HepG2 (cell line): ENCODE results near the gene FNDC7. TPM values are rescaled to one million over a fixed set of nuclear protein-coding genes. Genes with fewer than 3 reads are reported as not detected.

ENCODE experiments used
- ATAC-seq: fragments of 200-7000 bp; cut with Tn5 transposase; 3 replicates; pipeline ENCODE4 v1.9.1; 2020; ENCODE audit warnings: mild to moderate bottlenecking, moderate library complexity
- BruUV-seq: library from RNA; stranded (reverse); fragments of 400-500 nt; replicated peaks from 2 replicates; lab custom pipeline; 2021; lab: Mats Ljungman, UMichigan
- CTCF ChIA-PET: fragments of 300-600 bp; formaldehyde crosslinking; extraction: SDS; loops from one replicate; lab custom pipeline; 2021; ENCODE audit warnings: low total read pairs, inconsistent platforms, low intra/inter-chr PET ratio; lab: Yijun Ruan, JAX
- POLR2A ChIA-PET: fragments of 350-600 bp; sonication (Branson Sonifier 250); formaldehyde crosslinking; loops from one replicate; lab custom pipeline; 2020; ENCODE audit warnings: antibody characterized with exemption, inconsistent platforms; lab: Yijun Ruan, JAX
- DNase-seq: peaks from one replicate; pipeline ENCODE4 v3.0.0-alpha.2; 2015; ENCODE audit warnings: low spot score
- FAIRE-seq: peaks from 3 replicates; lab custom pipeline; 2011; peaks lifted over from hg19 to GRCh38; lab: Jason Lieb, UNC
- H2AFZ ChIP-seq: one replicate; pipeline ENCODE4 v1.6.1; 2011; ENCODE audit warnings: low read length, inconsistent platforms
- H3K27ac ChIP-seq: fragments of 300-600 bp; 3 replicates; pipeline ENCODE4 v1.8.0; 2011; ENCODE audit warnings: mixed run types, mild to moderate bottlenecking, mixed read lengths, low read length, inconsistent platforms; ENCODE audit not compliant: insufficient read depth; ENCODE audit errors: extremely low read length
- H3K27me3 ChIP-seq, 2 experiments: fragments of 200-600 bp in 1 of 2; 2 replicates in 1 of 2; 3 replicates in 1 of 2; pipeline versions ENCODE4 v1.6.0 to v1.8.0; 2011; ENCODE audit warnings: low read length in 2 of 2, mild to moderate bottlenecking in 2 of 2, moderate library complexity in 2 of 2, inconsistent platforms in 1 of 2; ENCODE audit not compliant: insufficient read depth in 2 of 2, control insufficient read depth in 1 of 2
- H3K36me3 ChIP-seq, 2 experiments: fragments of 200-600 bp in 1 of 2; replicated peaks in 1 of 2; 2 replicates in 1 of 2; 3 replicates in 1 of 2; pipeline versions ENCODE4 v1.5.1 to v1.8.0; 2011; ENCODE audit warnings: low read length in 2 of 2, inconsistent platforms in 1 of 2; ENCODE audit not compliant: insufficient read depth in 2 of 2, control insufficient read depth in 1 of 2
- H3K4me1 ChIP-seq: 2 replicates; pipeline ENCODE4 v1.5.1; 2012; ENCODE audit warnings: low read length, inconsistent platforms; ENCODE audit not compliant: insufficient read depth
- H3K4me2 ChIP-seq: 2 replicates; pipeline ENCODE4 v1.6.0; 2011; ENCODE audit warnings: low read depth, low read length, inconsistent platforms
- H3K4me3 ChIP-seq, 3 experiments: fragments of 200-600 bp in 1 of 3; sonication (generic), shearing (Covaris generic) in 1 of 3; replicated peaks in 1 of 3; 2 replicates each; pipeline ENCODE4 v1.5.1; 2011 to 2016; ENCODE audit warnings: low read length in 3 of 3, inconsistent platforms in 2 of 3, low read depth in 2 of 3, mild to moderate bottlenecking in 2 of 3, control low read depth in 1 of 3, mixed read lengths in 1 of 3; ENCODE audit not compliant: insufficient read depth in 1 of 3
- H3K79me2 ChIP-seq: one replicate; pipeline ENCODE4 v1.6.1; 2011; ENCODE audit warnings: low read length, inconsistent platforms; ENCODE audit not compliant: insufficient read depth
- H3K9ac ChIP-seq: 2 replicates; pipeline ENCODE4 v1.6.0; 2011; ENCODE audit warnings: mild to moderate bottlenecking, low read depth, low read length, inconsistent platforms; ENCODE audit not compliant: insufficient read depth
- H3K9me3 ChIP-seq: 2 replicates; pipeline ENCODE4 v1.5.1; 2012; ENCODE audit warnings: mild to moderate bottlenecking, low read length
- H4K20me1 ChIP-seq: 2 replicates; pipeline ENCODE4 v1.6.0; 2011; ENCODE audit warnings: inconsistent platforms, mild to moderate bottlenecking, low read length, moderate library complexity; ENCODE audit not compliant: insufficient read depth
- AHR ChIP-seq: IDR thresholded peaks from 2 replicates; pipeline ENCODE4 v1.6.1; 2018; ENCODE audit warnings: missing genetic modification reagents, missing compliant biosample characterization
- ELF4 ChIP-seq: sonication (generic); formaldehyde crosslinking; IDR thresholded peaks from 2 replicates; pipeline ENCODE4 v1.5.0; 2020; ENCODE audit warnings: missing genetic modification reagents, mild to moderate bottlenecking, moderate library complexity, borderline replicate concordance
- GPBP1L1 ChIP-seq: sonication (generic); formaldehyde crosslinking; IDR thresholded peaks from 2 replicates; pipeline ENCODE4 v1.5.0; 2020; ENCODE audit warnings: mild to moderate bottlenecking, missing genetic modification reagents
- ISX ChIP-seq: sonication (generic); formaldehyde crosslinking; conservative IDR thresholded peaks from 2 replicates; pipeline ENCODE4 v1.5.0; 2020; ENCODE audit warnings: missing genetic modification reagents
- NCOA2 ChIP-seq: sonication (generic); formaldehyde crosslinking; IDR thresholded peaks from 2 replicates; pipeline ENCODE4 v1.8.0; 2022; ENCODE audit warnings: inconsistent platforms
- ONECUT2 ChIP-seq: sonication (generic); formaldehyde crosslinking; IDR thresholded peaks from 2 replicates; pipeline ENCODE4 v1.4.0; 2020; ENCODE audit warnings: missing genetic modification reagents
- POLR2A ChIP-seq, 2 experiments: IDR thresholded peaks; 2 replicates each; pipeline ENCODE4 v1.6.1; 2011; ENCODE audit warnings: low read depth in 2 of 2, low read length in 2 of 2, mild to moderate bottlenecking in 1 of 2, moderate library complexity in 1 of 2; ENCODE audit not compliant: insufficient read depth in 1 of 2
- PTBP1 ChIP-seq: fragments of 200-400 bp; formaldehyde crosslinking; IDR thresholded peaks from 2 replicates; pipeline ENCODE4 v1.6.1; 2018; ENCODE audit warnings: low read length, low read depth; ENCODE audit not compliant: poor library complexity, severe bottlenecking
- SIN3A ChIP-seq: IDR thresholded peaks from 2 replicates; pipeline ENCODE4 v1.6.1; 2011; ENCODE audit warnings: low read depth, mild to moderate bottlenecking, control low read depth, low read length, borderline replicate concordance
- SP5 ChIP-seq: IDR thresholded peaks from 2 replicates; pipeline ENCODE4 v1.6.1; 2016; ENCODE audit warnings: low read depth, borderline replicate concordance
- SRY ChIP-seq: sonication (generic); formaldehyde crosslinking; IDR thresholded peaks from 2 replicates; pipeline ENCODE4 v1.8.0; 2022; ENCODE audit warnings: mild to moderate bottlenecking, missing genetic modification reagents
- TSC22D2 ChIP-seq: sonication (generic); formaldehyde crosslinking; IDR thresholded peaks from 2 replicates; pipeline ENCODE4 v1.5.1; 2020; ENCODE audit warnings: missing genetic modification reagents, mild to moderate bottlenecking, borderline replicate concordance
- YEATS4 ChIP-seq: sonication (generic); formaldehyde crosslinking; IDR thresholded peaks from 2 replicates; pipeline ENCODE4 v1.4.0; 2020; ENCODE audit warnings: missing genetic modification reagents, borderline replicate concordance
- ZFP36L1 ChIP-seq: sonication (generic); formaldehyde crosslinking; IDR thresholded peaks from 2 replicates; pipeline ENCODE4 v1.8.0; 2022; ENCODE audit warnings: mild to moderate bottlenecking, missing genetic modification reagents, moderate library complexity
- ZNF484 ChIP-seq: sonication (generic); formaldehyde crosslinking; IDR thresholded peaks from 2 replicates; pipeline ENCODE4 v1.5.1; 2020; ENCODE audit warnings: mild to moderate bottlenecking, low read depth, missing genetic modification reagents, borderline replicate concordance
- ZNF75D ChIP-seq: sonication (generic); formaldehyde crosslinking; IDR thresholded peaks from 2 replicates; pipeline ENCODE4 v1.8.1; 2023; ENCODE audit warnings: missing genetic modification reagents, mild to moderate bottlenecking, borderline replicate concordance
- ZSCAN31 ChIP-seq: sonication (generic); formaldehyde crosslinking; IDR thresholded peaks from 2 replicates; pipeline ENCODE4 v1.5.0; 2020; ENCODE audit warnings: low read depth, mild to moderate bottlenecking, missing genetic modification reagents
- WGBS: methylation state at CpG from one replicate; pipeline ENCODE4 v1.1.6; 2017; ENCODE audit warnings: low lambda C conversion rate; 5-methylcytosine and 5-hydroxymethylcytosine counted together
- in situ Hi-C: cut with HindIII; loops from 2 replicates; pipeline ENCODE4 v1.10.0; 2017; ENCODE audit warnings: low pct_unique_long_range_greater_than_20kb; ENCODE audit not compliant: extremely low pct_ligation_motif_present
- intact Hi-C: fragments of 100-400 bp; cut with micrococcal nuclease; formaldehyde crosslinking; loops from one replicate; pipeline ENCODE4 v1.10.0; 2022; ENCODE audit not compliant: unreplicated experiment
- polyA plus RNA-seq, 8 experiments: library from polyadenylated mRNA; depleted of rRNA in 3 of 8; stranded (reverse) in 7 of 8; unstranded in 1 of 8; fragments of >200 nt; fragmentation: Illumina TruSeq in 4 of 8; extraction: Trizol in 4 of 8; gene quantifications; 2 replicates each; pipeline versions ENCODE4 v1.2.1 to v1.2.3, GENCODE V29; 2011 to 2016; ENCODE audit warnings: low read depth in 4 of 8, missing spikeins in 1 of 8, mixed read lengths in 1 of 8; ENCODE audit not compliant: insufficient read depth in 1 of 8
- total RNA-seq, 5 experiments: library from RNA; depleted of rRNA; stranded (reverse); fragments of >200 nt; fragmentation: Illumina TruSeq; extraction: Trizol; gene quantifications; 2 replicates each; pipeline ENCODE4 v1.2.3, GENCODE V29; 2016; ENCODE audit warnings: low read depth in 1 of 5
- TF ChIP-seq, protein P1 (sequence below), 2 experiments: fragments of 450-650 bp in 1 of 2; sonication (generic) in 1 of 2; formaldehyde crosslinking; IDR thresholded peaks; 2 replicates each; pipeline versions ENCODE4 v1.5.0 to v1.8.0; 2020 to 2022; ENCODE audit warnings: mild to moderate bottlenecking in 1 of 2, missing genetic modification reagents in 1 of 2
- TF ChIP-seq, protein P2 (sequence below): IDR thresholded peaks from 2 replicates; pipeline ENCODE4 v1.6.1; 2016; ENCODE audit warnings: missing genetic modification reagents, missing compliant biosample characterization

The FNDC7 gene
- total and polyA plus RNA-seq, 2 of the 13 experiments (the other 11 are each of a cell fraction or from before 2014, with no cell fraction given): 0.03 TPM; not detected in 1

DNA sequence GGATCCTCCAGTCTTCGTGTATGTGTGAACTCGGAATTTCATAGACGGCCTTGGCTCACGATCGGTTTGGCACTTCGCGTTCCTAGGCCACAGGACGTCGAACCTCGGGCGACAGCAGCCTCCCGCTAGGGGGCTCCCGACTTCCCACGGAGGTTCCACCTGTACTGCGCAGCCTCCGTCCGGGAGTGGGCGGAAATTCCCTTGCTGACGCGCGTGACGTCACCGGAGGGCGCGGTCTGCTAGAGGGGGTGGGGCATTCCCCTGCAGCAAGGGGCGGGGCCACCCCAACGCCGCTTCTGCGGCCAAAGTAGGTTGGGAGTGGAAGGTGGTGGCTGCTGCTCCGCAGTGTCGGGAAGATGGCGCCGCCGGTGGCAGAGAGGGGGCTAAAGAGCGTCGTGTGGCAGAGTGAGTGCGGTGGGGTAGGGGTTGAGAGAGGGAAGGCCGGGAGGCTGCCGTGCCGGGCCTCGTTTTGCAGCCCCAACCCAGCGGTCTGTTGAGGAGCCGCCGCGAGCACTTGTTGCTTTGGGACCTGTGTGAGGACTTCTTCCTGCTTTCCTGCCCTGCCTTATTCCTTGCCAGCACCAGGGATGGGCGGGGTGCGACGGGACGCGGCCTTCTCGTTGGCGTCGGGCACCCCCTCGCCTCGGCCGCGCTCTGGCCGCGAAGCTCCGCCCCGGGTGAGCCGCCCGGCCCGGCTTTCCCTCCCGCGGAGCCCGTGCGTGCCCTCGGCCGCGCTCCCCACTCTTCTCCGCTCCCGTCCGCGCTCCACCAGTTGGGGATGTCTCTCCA lies 33.9 kb downstream of the FNDC7 start, which contains the start of gene STXBP3 (continued):
- TF ChIP-seq ZFP36L1 (CRISPR knock-in tag): peak; percentile 6; the same call in 1 of the 2 replicates

DNA sequence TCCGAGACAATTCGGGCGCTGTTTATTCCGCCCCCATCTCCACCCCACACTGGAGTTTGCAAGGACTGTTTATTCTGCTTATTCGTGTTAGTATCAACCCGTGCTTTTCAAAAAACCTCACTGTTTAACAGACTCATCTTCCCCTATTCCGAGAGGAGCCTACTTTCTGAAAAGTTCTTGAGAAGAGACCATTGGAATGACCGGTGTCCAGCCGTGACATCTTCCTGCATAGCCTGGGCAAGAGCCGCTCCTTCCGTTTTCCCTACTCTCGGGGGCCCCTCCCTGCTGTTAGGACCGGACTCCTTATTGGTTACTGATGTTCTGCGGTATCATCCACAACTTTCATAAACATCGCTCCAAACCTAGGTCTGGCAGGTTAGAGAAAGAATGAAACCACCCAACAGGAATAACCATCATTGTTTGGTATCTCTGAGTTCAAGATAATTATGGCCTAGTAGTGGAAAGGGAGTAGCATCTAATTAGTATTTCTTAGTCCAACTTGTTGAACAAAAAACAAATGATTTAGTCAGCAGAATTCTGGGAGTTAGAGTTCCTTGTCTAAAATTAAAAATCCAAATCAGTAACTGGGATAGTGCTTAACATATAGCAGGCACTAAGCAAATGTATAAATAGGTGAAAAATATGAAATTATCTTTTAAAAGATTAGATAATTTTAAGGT lies 34.6 kb downstream of the FNDC7 start:
- Histone ChIP-seq H3K27ac (peak overlapping the region; percentile 91), H3K9ac (peak overlapping the region; percentile 94), H2AFZ (no peak overlapping the region), H3K27me3 (0 out of 5 replicates have a peak, but pooled peaks cover 0 to 5% of the 10 kb centered on the region in 2 experiments), H3K4me2 (peak overlapping the region; percentile 77), H3K9me3 (no peaks in the 10 kb centered on the region), H3K4me1 (peaks cover 14% of the 10 kb centered on the region), H3K79me2 (peaks cover 8% of the 10 kb centered on the region), H3K4me3 (peak overlapping the region; percentile 80 to 99 (median 90)), H3K36me3 (no peaks in the 10 kb centered on the region; a peak in 2 of 5 replicates), H4K20me1 (no peaks in the 10 kb centered on the region)
- POLR2A ChIA-PET: interaction anchor here (0.7 to 1.0 kb wide), 3 partner anchors 13 to 295 kb away, joined by 3 to 9 read pairs (median 3); partner anchors contain the start of genes PRPF38B and WDR47
- BruUV-seq: TSS peak; percentile 79
- FAIRE-seq: peak; percentile 77
- WGBS: 2% methylated on average over 15 of the region's 15 CpGs
- CTCF ChIA-PET: no interaction called here
- peak; percentile 93 for ATAC-seq
- in situ Hi-C loops: no loop called here
- intact Hi-C loops: no loop called here
- peak; percentile 79 for DNase-seq
- TF ChIP-seq ZNF75D (CRISPR knock-in tag) (no peak), AHR (no peak), SIN3A (0 out of 2 replicates have a peak, but pooled peaks have one; percentile 24), ONECUT2 (CRISPR knock-in tag) (no peak), POLR2A (IDR thresholded peaks at IDR 0.05; ENCODE audit: insufficient read depth in 1 of 2, low read depth in 2 of 2, low read length in 2 of 2) (peak; percentile 44 to 64; a peak in 3 of 4 replicates), TSC22D2 (no peak), SRY (CRISPR knock-in tag) (no peak), GPBP1L1 (CRISPR knock-in tag) (no peak), NCOA2 (CRISPR knock-in tag) (no peak), ZSCAN31 (0 out of 2 replicates have a peak, but pooled peaks have one; percentile 13), SP5 (CRISPR knock-in tag) (0 out of 2 replicates have a peak, but pooled peaks have one; percentile 7), ELF4 (CRISPR knock-in tag) (0 out of 2 replicates have a peak, but pooled peaks have one; percentile 48), PTBP1 (no peak), ISX (CRISPR knock-in tag) (no peak), ZNF484 (CRISPR knock-in tag) (no peak), YEATS4 (CRISPR knock-in tag) (peak; percentile 19)
- TF ChIP-seq, protein P1, sequence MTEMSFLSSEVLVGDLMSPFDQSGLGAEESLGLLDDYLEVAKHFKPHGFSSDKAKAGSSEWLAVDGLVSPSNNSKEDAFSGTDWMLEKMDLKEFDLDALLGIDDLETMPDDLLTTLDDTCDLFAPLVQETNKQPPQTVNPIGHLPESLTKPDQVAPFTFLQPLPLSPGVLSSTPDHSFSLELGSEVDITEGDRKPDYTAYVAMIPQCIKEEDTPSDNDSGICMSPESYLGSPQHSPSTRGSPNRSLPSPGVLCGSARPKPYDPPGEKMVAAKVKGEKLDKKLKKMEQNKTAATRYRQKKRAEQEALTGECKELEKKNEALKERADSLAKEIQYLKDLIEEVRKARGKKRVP (CRISPR knock-in tag; IDR thresholded peaks at IDR 0.05): 0 out of 4 replicates have a peak, but pooled peaks of 1 of the 2 experiments have one; percentile 13
- TF ChIP-seq, protein P2, sequence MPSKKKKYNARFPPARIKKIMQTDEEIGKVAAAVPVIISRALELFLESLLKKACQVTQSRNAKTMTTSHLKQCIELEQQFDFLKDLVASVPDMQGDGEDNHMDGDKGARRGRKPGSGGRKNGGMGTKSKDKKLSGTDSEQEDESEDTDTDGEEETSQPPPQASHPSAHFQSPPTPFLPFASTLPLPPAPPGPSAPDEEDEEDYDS (CRISPR knock-in tag): peak; percentile 61
